GM12878 (cell line): ENCODE results near the gene PC. TPM values are rescaled to one million over a fixed set of nuclear protein-coding genes. Genes with fewer than 3 reads are reported as not detected.

Experiments used
- ATAC-seq: fragments of 200-7000 bp; cut with Tn5 transposase; 3 replicates; pipeline ENCODE4 v1.9.1; 2020; ENCODE audit warnings: mild to moderate bottlenecking, moderate library complexity
- BruUV-seq: library from RNA; stranded (reverse); fragments of 400-500 nt; replicated peaks from 2 replicates; lab custom pipeline; 2021; lab: Mats Ljungman, UMichigan
- CTCF ChIA-PET: fragments of 300-600 bp; sonication (Branson Sonifier 250); formaldehyde crosslinking; extraction: SDS; loops from one replicate; lab custom pipeline; 2021; ENCODE audit warnings: inconsistent platforms; lab: Yijun Ruan, JAX
- POLR2A ChIA-PET: fragments of 350-600 bp; formaldehyde crosslinking; extraction: SDS; loops from one replicate; lab custom pipeline; 2021; ENCODE audit warnings: inconsistent platforms; lab: Charles Lee
- RAD21 ChIA-PET: fragments of 300-600 bp; sonication (Branson Sonifier 250); formaldehyde crosslinking; loops from one replicate; lab custom pipeline; 2023; ENCODE audit warnings: antibody characterized with exemption; ENCODE audit not compliant: unreplicated experiment; lab: Charles Lee
- SMC1A ChIA-PET: fragments of 300-600 bp; sonication (Branson Sonifier 250); formaldehyde crosslinking; loops from one replicate; lab custom pipeline; 2023; ENCODE audit not compliant: unreplicated experiment, uncharacterized antibody; lab: Charles Lee
- DNase-seq: peaks from one replicate; pipeline ENCODE4 v3.0.0-alpha.2; 2011; ENCODE audit warnings: low read depth, low spot score
- FAIRE-seq: peaks from 3 replicates; lab custom pipeline; 2011; peaks lifted over from hg19 to GRCh38; lab: Jason Lieb, UNC
- H2AFZ ChIP-seq: 2 replicates; pipeline ENCODE4 v1.6.0; 2011; ENCODE audit warnings: low read depth, low read length, control low read depth; ENCODE audit not compliant: control insufficient read depth
- H3K27ac ChIP-seq: 2 replicates; pipeline ENCODE4 v1.5.1; 2011; ENCODE audit warnings: control low read depth; ENCODE audit not compliant: control insufficient read depth, insufficient read depth
- H3K27me3 ChIP-seq, 2 experiments: replicated peaks in 1 of 2; 2 replicates each; pipeline versions ENCODE4 v1.6.0 to v1.6.1; 2011; ENCODE audit warnings: low read length in 1 of 2; ENCODE audit not compliant: control insufficient read depth in 2 of 2, insufficient read depth in 2 of 2
- H3K36me3 ChIP-seq, 2 experiments: 2 replicates each; pipeline ENCODE4 v1.5.1; 2011; ENCODE audit warnings: low read length in 1 of 2; ENCODE audit not compliant: control insufficient read depth in 2 of 2, insufficient read depth in 2 of 2
- H3K4me1 ChIP-seq: 2 replicates; pipeline ENCODE4 v1.6.1; 2011; ENCODE audit warnings: mild to moderate bottlenecking, low read length, moderate library complexity, mixed read lengths; ENCODE audit not compliant: control insufficient read depth, insufficient read depth
- H3K4me2 ChIP-seq: 2 replicates; pipeline ENCODE4 v1.6.0; 2011; ENCODE audit warnings: control low read depth; ENCODE audit not compliant: control insufficient read depth, insufficient read depth
- H3K4me3 ChIP-seq: fragments of 200-600 bp; sonication (generic); 2 replicates; pipeline ENCODE4 v1.5.1; 2016
- H3K79me2 ChIP-seq: 2 replicates; pipeline ENCODE4 v1.6.0; 2011; ENCODE audit warnings: low read length; ENCODE audit not compliant: control insufficient read depth, insufficient read depth
- H3K9ac ChIP-seq: 2 replicates; pipeline ENCODE4 v1.8.0; 2011; ENCODE audit warnings: low read length, control low read depth, mixed read lengths; ENCODE audit not compliant: control insufficient read depth, insufficient read depth
- H3K9me3 ChIP-seq: replicated peaks from 3 replicates; pipeline ENCODE4 v1.5.1; 2011; ENCODE audit warnings: mild to moderate bottlenecking, low read length; ENCODE audit not compliant: control insufficient read depth, insufficient read depth
- H4K20me1 ChIP-seq: 2 replicates; pipeline ENCODE4 v1.6.0; 2011; ENCODE audit not compliant: control insufficient read depth, insufficient read depth
- BRCA1 ChIP-seq: IDR thresholded peaks from 2 replicates; pipeline ENCODE4 v1.6.1; 2011; ENCODE audit warnings: low read depth, low read length, improper control_type of control experiment
- EGR1 ChIP-seq, 2 experiments: IDR thresholded peaks; 1 replicate in 1 of 2; 2 replicates in 1 of 2; pipeline ENCODE4 v1.6.1; 2011 to 2012; ENCODE audit warnings: low read depth in 2 of 2, low read length in 2 of 2, borderline replicate concordance in 1 of 2, mild to moderate bottlenecking in 1 of 2, moderate library complexity in 1 of 2
- ETV6 ChIP-seq, 2 experiments: fragments of 450-650 bp in 1 of 2; IDR thresholded peaks in 1 of 2; conservative IDR thresholded peaks in 1 of 2; 2 replicates each; pipeline ENCODE4 v1.6.1; 2014; ENCODE audit warnings: antibody characterized with exemption in 1 of 2, borderline replicate concordance in 1 of 2, low read depth in 1 of 2, mild to moderate bottlenecking in 1 of 2, moderate library complexity in 1 of 2
- GABPA ChIP-seq: IDR thresholded peaks from 2 replicates; pipeline ENCODE4 v1.6.1; 2014; ENCODE audit warnings: antibody characterized with exemption, low read depth, mild to moderate bottlenecking, inconsistent platforms
- IKZF1 ChIP-seq: fragments of 450-650 bp; conservative IDR thresholded peaks from 2 replicates; pipeline ENCODE4 v1.6.1; 2017; ENCODE audit warnings: antibody characterized with exemption, mild to moderate bottlenecking
- JUNB ChIP-seq: IDR thresholded peaks from 2 replicates; pipeline ENCODE4 v1.6.1; 2016; ENCODE audit warnings: antibody characterized with exemption, mild to moderate bottlenecking
- MYC ChIP-seq: IDR thresholded peaks from 2 replicates; pipeline ENCODE4 v1.6.1; 2011; ENCODE audit warnings: mild to moderate bottlenecking, low read length, moderate library complexity, inconsistent platforms; ENCODE audit not compliant: insufficient read depth, insufficient replicate concordance, insufficient read length, severe bottlenecking
- NRF1 ChIP-seq: conservative IDR thresholded peaks from 2 replicates; pipeline ENCODE4 v1.6.1; 2011; ENCODE audit warnings: mild to moderate bottlenecking, low read depth, low read length, improper control_type of control experiment
- PAX5 ChIP-seq: IDR thresholded peaks from 2 replicates; pipeline ENCODE4 v1.6.1; 2011; ENCODE audit warnings: low read depth, low read length, borderline replicate concordance
- POU2F2 ChIP-seq: IDR thresholded peaks from 3 replicates; pipeline ENCODE4 v1.6.1; 2011; ENCODE audit warnings: low read depth, mild to moderate bottlenecking, low read length, borderline replicate concordance
- RCOR1 ChIP-seq: conservative IDR thresholded peaks from 2 replicates; pipeline ENCODE4 v1.6.1; 2012; ENCODE audit warnings: low read depth, low read length, improper control_type of control experiment
- TCF3 ChIP-seq: IDR thresholded peaks from 2 replicates; pipeline ENCODE4 v1.6.1; 2012; ENCODE audit warnings: low read depth, mild to moderate bottlenecking, low read length, borderline replicate concordance; ENCODE audit not compliant: insufficient read depth
- YBX1 ChIP-seq: fragments of 450-650 bp; IDR thresholded peaks from 2 replicates; pipeline ENCODE4 v1.6.1; 2016; ENCODE audit warnings: antibody characterized with exemption
- ZNF274 ChIP-seq: IDR thresholded peaks from one replicate; pipeline ENCODE4 v1.8.0; 2011; ENCODE audit not compliant: insufficient read length, insufficient read depth
- WGBS: methylation state at CpG from one replicate; pipeline ENCODE4 v1.1.6; 2016; ENCODE audit warnings: low lambda C conversion rate; ENCODE audit not compliant: insufficient replicate concordance, insufficient coverage; ENCODE audit errors: missing lambda C conversion rate; 5-methylcytosine and 5-hydroxymethylcytosine counted together
- in situ Hi-C: fragments of 300-500 bp; cut with MboI; formaldehyde crosslinking; loops from 9 replicates; pipeline ENCODE4 v1.14.3; 2018; ENCODE audit warnings: mixed read lengths
- intact Hi-C: fragments of 100-400 bp; cut with micrococcal nuclease; formaldehyde crosslinking; loops from one replicate; pipeline ENCODE4 v1.14.2; 2022; ENCODE audit not compliant: unreplicated experiment
- polyA plus RNA-seq, 11 experiments: library from polyadenylated mRNA; depleted of rRNA in 4 of 11; unstranded in 6 of 11; stranded (reverse) in 5 of 11; fragments of >200 nt; fragmentation: Nextera tagmentation in 4 of 11; fragmentation: Illumina TruSeq in 1 of 11; extraction: Ambion mirVana in 4 of 11; extraction: Trizol in 1 of 11; gene quantifications; 1 replicate in 1 of 11; 2 replicates in 10 of 11; pipeline versions ENCODE4 v1.2.1 to v1.2.3, GENCODE V29; 2011 to 2016; ENCODE audit warnings: inconsistent platforms in 2 of 11, missing spikeins in 2 of 11, low read depth in 1 of 11
- total RNA-seq, 4 experiments: library from RNA; depleted of rRNA in 3 of 4; stranded (reverse); fragments of >200 nt in 3 of 4; fragmentation: Illumina TruSeq in 1 of 4; extraction: Trizol in 1 of 4; gene quantifications; 2 replicates each; pipeline versions ENCODE4 v1.2.1 to v1.2.3, GENCODE V29; 2013 to 2021
- TF ChIP-seq, protein P1 (sequence below): IDR thresholded peaks from 2 replicates; pipeline ENCODE4 v1.6.1; 2012; ENCODE audit warnings: low read depth, low read length, improper control_type of control experiment
- TF ChIP-seq, protein P2 (sequence below): fragments of 450-650 bp; IDR thresholded peaks from 2 replicates; pipeline ENCODE4 v1.6.1; 2017; ENCODE audit warnings: antibody characterized with exemption, mild to moderate bottlenecking, moderate library complexity
- TF ChIP-seq, protein P3 (sequence below): fragments of 450-650 bp; IDR thresholded peaks from 2 replicates; pipeline ENCODE4 v1.6.1; 2017; ENCODE audit warnings: mild to moderate bottlenecking
- TF ChIP-seq, protein P4 (sequence below): fragments of 450-650 bp; IDR thresholded peaks from 2 replicates; pipeline ENCODE4 v1.6.1; 2017; ENCODE audit warnings: low read depth, mild to moderate bottlenecking, moderate library complexity

Gene PC
- total and polyA plus RNA-seq, 10 of the 15 experiments (the other 5 are each of a cell fraction or from before 2014, with no cell fraction given) = 0.22 to 10.3 (median 4.5) TPM

DNA sequence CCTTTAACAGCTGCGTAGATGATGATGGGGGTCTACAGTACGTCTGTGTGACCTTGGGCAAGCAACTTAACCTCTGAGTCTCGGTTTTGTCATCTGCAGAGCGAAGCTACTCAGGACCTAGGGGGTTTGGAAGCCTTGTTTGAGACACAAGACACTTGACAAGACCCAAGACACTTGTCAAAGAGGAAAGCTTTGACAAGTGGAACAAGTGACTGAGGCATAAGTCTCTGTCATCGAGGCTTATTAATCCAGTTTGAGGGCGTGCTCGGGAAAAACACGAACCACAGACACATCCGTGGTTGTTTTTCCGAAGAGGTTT, 732 bp upstream of the PC start (continued):
- TF ChIP-seq ZNF274 (no peak), IKZF1 (no peak), RCOR1 (no peak), ETV6 (conservative IDR thresholded peaks at IDR 0.05 in 1 of 2, IDR thresholded peaks at IDR 0.05 in 1 of 2; ENCODE audit: borderline replicate concordance in 1 of 2, low read depth in 1 of 2) (no peak), YBX1 (no peak), GABPA (no peak), TCF3 (no peak), MYC (no peak), EGR1 (IDR thresholded peaks at IDR 0.05; ENCODE audit: borderline replicate concordance in 1 of 2, low read depth in 2 of 2, low read length in 2 of 2) (no peak)
- TF ChIP-seq, protein P1, sequence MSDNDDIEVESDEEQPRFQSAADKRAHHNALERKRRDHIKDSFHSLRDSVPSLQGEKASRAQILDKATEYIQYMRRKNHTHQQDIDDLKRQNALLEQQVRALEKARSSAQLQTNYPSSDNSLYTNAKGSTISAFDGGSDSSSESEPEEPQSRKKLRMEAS = no peak

DNA sequence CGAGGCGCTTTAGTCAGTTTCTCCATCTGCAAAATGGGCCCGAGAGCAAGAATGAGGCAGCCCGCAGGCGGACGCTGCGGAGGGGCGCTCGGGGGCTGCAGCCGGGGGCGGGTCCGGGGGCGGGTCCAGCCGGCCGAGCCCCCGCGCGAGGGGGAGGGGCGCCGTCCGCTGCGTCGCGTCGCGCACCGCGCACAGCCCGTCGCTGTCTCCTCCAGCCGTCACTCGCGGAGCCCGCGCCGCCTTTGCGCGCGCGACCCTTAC, 282 bp downstream of the PC start:
- ChIA-PET RAD21 (no interaction called here), SMC1A (no interaction called here), POLR2A (no interaction called here), CTCF (no interaction called here)
- in situ Hi-C loops = no loop called here
- Histone ChIP-seq H3K27ac (no peak overlapping the region), H3K9me3 (peaks cover 6% of the 10 kb centered on the region; the same call in 2 of the 3 replicates), H3K27me3 (no peaks in the 10 kb centered on the region; a peak in 2 of 4 replicates), H3K9ac (peak overlapping the region; percentile 28; the same call in 1 of the 2 replicates), H3K4me3 (peak overlapping the region; percentile 66; the same call in 1 of the 2 replicates), H2AFZ (peak overlapping the region; percentile 86), H4K20me1 (no peaks in the 10 kb centered on the region)
- DNase-seq (no peak), FAIRE-seq (no peak)
- WGBS = 46% methylated on average over 10 of the region's 40 CpGs
- intact Hi-C loops = no loop called here
- no TSS peak for BruUV-seq
- TF ChIP-seq, protein P2, sequence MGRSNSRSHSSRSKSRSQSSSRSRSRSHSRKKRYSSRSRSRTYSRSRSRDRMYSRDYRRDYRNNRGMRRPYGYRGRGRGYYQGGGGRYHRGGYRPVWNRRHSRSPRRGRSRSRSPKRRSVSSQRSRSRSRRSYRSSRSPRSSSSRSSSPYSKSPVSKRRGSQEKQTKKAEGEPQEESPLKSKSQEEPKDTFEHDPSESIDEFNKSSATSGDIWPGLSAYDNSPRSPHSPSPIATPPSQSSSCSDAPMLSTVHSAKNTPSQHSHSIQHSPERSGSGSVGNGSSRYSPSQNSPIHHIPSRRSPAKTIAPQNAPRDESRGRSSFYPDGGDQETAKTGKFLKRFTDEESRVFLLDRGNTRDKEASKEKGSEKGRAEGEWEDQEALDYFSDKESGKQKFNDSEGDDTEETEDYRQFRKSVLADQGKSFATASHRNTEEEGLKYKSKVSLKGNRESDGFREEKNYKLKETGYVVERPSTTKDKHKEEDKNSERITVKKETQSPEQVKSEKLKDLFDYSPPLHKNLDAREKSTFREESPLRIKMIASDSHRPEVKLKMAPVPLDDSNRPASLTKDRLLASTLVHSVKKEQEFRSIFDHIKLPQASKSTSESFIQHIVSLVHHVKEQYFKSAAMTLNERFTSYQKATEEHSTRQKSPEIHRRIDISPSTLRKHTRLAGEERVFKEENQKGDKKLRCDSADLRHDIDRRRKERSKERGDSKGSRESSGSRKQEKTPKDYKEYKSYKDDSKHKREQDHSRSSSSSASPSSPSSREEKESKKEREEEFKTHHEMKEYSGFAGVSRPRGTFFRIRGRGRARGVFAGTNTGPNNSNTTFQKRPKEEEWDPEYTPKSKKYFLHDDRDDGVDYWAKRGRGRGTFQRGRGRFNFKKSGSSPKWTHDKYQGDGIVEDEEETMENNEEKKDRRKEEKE = no peak
- TF ChIP-seq NRF1 = no peak
- TF ChIP-seq JUNB = no peak
- TF ChIP-seq EGR1 (IDR thresholded peaks at IDR 0.05; ENCODE audit: borderline replicate concordance in 1 of 2, low read depth in 2 of 2, low read length in 2 of 2) = peak; percentile 28 to 45; a peak in 2 of 3 replicates
- TF ChIP-seq, protein P3, sequence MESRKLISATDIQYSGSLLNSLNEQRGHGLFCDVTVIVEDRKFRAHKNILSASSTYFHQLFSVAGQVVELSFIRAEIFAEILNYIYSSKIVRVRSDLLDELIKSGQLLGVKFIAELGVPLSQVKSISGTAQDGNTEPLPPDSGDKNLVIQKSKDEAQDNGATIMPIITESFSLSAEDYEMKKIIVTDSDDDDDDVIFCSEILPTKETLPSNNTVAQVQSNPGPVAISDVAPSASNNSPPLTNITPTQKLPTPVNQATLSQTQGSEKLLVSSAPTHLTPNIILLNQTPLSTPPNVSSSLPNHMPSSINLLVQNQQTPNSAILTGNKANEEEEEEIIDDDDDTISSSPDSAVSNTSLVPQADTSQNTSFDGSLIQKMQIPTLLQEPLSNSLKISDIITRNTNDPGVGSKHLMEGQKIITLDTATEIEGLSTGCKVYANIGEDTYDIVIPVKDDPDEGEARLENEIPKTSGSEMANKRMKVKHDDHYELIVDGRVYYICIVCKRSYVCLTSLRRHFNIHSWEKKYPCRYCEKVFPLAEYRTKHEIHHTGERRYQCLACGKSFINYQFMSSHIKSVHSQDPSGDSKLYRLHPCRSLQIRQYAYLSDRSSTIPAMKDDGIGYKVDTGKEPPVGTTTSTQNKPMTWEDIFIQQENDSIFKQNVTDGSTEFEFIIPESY = no peak
- no peak for TF ChIP-seq PAX5
- TF ChIP-seq, protein P4, sequence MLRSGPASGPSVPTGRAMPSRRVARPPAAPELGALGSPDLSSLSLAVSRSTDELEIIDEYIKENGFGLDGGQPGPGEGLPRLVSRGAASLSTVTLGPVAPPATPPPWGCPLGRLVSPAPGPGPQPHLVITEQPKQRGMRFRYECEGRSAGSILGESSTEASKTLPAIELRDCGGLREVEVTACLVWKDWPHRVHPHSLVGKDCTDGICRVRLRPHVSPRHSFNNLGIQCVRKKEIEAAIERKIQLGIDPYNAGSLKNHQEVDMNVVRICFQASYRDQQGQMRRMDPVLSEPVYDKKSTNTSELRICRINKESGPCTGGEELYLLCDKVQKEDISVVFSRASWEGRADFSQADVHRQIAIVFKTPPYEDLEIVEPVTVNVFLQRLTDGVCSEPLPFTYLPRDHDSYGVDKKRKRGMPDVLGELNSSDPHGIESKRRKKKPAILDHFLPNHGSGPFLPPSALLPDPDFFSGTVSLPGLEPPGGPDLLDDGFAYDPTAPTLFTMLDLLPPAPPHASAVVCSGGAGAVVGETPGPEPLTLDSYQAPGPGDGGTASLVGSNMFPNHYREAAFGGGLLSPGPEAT = no peak
- no peak for TF ChIP-seq POU2F2
- no peak for TF ChIP-seq BRCA1
- TF ChIP-seq, all 136 proteins: peak for 1
- no peak for ATAC-seq
- Histone ChIP-seq H3K4me2 (peak overlapping the region; percentile 67), H3K4me1 (peaks cover 13% of the 10 kb centered on the region), H3K36me3 (no peaks in the 10 kb centered on the region), H3K79me2 (no peaks in the 10 kb centered on the region)
